HG03575 (cell line): ENCODE results near the gene SHE.
"Not testable (repeated sequence)": the region's sequence is repeated elsewhere in the genome, so short reads cannot be mapped to it uniquely, and the experiment has no call there.

Source experiments
- ATAC-seq: cut with Tn5 transposase; IDR thresholded peaks from one replicate; pipeline ENCODE4 v1.9.1; 2021; ENCODE audit not compliant: unreplicated experiment, insufficient number of reproducible peaks, low FRiP score; ENCODE audit errors: extremely low read depth

The SHE gene

DNA sequence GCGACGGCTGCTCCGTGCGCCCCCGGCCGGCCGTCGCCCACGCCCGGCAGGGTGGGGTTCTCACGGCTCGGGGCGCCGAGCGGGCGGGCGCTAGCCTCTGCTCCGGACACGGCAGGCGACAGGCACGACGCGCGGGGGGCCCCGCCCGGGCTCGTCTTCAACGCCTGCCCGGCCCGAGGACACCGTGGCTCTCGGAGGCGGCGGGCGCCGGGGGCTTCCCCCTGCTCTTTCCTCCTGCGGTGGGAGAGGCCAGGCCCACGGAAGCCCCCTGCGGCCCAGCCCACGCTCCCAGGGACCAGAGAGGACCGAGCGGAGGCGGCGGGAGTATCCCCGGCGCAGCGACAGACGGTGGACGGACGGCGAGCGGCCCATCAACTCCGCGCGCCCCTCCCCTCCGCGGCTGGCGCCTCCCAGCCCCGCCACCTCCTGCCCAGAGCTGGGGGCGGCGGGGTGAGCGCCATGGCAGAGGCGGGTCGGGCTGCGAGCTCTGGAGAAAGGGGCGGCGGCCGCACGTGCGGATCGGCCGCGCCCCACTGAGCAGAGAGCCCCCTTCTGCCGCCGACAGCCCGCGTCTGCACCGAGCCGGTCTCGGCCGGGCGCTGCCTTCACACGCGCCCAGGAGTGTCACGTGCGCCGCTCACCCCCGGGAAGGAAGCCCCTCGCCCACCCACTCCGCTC is at the start of gene SHE, which contains the start of gene TDRD10:
Gene SHE (minus strand): TSS at position 347 of the 678 bp plus-strand sequence. CDS start 386 bp downstream, outside the sequence.
Gene TDRD10 (plus strand): TSS at position 154 of the 678 bp plus-strand sequence. CDS start 4,685 bp downstream, outside the sequence.
- ATAC-seq: no peak

DNA sequence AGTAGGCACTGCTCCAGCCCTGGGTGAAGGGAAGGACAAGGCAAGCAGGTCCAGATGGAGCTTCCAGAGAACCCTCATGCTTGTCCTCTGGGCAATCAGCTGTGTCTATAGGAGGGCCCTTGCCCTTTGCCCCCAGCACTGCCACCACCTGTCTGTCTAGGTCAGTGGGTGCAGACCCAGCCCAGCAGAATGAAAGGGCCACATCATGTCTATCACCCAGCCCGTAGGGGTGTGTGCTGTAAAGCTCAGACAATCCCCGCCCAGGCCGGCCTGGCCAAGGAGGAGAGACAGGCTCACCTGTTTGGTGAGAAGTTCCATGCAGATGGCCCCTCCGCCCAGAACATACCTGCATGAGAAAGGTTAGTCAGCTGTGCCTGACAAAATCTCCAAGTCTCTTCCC is 49.3 kb upstream of the SHE start:
- ATAC-seq: no peak

DNA sequence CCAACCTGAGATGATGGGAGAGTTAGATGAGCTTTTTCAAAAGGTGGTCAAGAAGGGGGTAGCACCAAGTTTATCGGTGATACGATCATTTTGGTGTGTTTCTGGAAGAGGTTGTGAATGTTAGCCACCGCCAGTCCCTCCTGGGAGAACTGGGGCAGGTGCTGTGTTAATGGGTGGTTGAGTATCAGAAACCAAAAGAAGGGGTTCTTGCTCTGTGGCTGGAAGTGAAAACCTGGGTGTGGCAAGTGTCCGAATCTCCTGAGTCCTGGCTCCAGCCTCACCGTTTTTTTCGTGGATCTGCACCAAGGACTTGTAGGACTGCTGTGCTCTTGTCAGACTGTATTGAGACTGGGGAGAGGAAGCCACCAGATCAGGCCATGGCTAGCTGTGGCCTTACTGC is 48.4 kb upstream of the SHE start:
- no peak for ATAC-seq

DNA sequence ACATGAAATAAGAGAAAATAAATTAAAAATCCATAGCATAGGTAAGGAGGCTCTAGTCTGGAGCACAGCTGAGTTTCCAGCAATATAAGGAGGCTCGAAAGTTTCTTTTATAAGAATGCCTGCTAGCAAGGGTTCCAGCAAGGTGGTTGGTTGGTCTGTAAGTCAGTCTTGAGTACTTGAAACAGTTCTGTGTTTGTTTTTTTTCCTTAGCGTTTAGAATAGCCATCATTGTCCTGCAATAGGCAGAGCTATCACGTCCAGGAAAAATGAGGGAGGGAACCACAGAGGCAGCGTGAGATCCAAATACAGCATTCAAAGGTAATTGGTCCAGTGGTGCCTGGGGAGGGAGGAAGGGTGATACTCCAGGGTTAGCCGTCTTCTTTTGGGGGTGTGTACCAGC is 47.9 kb upstream of the SHE start:
- no peak for ATAC-seq

DNA sequence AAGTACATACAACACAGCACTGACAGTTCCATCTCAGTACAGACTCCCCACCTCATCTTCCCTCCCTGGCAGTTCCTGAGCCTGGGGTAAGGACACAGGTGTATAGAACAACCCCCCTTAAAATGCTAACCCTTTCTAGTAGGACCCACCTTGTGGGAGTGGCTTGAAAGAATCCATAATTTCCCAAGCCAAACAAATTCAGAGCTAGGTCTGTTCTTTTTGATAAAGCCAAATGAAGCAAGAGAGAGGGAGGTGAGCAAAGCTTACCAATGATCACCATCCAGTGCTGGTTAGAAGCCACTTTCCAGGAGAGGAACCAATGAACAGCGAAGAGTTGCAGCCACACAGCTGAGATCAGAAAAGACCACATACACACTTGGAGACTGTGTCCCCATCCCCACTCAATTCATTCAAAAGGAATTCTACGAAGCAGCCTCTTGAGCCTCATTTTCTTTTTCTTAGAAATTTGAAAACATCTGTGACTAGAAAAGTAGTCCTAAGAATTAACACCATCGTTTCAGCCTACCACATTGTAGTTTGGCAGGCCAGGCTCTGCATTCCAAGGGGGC is 47.1 kb upstream of the SHE start:
- no peak for ATAC-seq

DNA sequence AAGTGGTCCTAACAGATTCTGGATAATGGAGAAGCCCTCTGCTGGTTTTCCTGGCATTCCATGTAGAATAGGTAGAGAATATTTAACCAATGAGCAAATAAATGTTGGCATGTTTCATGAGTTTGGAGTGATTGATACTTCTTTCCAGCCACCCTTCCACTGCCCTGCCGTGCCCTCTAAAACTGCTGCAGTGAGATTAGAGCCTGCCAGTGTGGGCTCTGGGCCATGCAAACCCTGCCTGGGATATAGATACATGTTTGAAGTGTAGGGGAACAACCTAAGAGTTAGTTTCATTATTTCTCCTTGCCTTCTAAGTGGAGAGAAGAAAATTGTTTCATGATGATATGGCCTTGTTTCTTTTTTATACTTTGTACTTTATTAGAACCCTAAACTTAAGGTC is 45.8 kb upstream of the SHE start:
- no peak for ATAC-seq

DNA sequence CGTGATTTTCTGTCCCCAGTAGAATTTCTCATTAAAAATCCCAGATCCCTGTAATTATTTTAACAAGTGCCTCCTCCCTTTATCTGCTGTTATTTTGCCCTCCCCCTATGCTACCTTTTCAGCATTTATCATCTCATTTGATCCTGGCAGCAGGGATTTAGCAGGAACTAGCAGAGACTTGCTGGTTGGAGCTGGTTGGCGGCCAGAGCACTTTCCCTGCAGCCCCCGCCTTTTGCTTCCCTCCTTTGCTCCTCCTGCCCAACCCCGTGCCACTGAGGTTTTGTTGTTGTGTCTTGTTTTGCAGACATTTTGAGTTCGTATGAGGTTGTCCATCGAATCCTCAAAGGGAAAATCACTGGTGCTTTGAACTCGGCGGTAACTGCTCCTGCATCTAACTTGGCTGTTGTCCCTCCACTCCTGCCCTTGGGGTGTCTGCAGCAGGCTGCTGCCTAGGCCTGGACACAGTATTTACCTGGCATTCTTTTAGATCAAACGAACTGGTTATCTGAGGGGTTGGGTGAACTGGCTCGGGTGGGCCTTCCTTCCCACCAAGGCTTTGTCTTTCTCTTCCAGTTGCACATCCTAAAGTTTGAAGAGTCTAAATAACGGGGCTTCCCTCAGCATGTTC is 45.0 kb upstream of the SHE start:
- no peak for ATAC-seq

DNA sequence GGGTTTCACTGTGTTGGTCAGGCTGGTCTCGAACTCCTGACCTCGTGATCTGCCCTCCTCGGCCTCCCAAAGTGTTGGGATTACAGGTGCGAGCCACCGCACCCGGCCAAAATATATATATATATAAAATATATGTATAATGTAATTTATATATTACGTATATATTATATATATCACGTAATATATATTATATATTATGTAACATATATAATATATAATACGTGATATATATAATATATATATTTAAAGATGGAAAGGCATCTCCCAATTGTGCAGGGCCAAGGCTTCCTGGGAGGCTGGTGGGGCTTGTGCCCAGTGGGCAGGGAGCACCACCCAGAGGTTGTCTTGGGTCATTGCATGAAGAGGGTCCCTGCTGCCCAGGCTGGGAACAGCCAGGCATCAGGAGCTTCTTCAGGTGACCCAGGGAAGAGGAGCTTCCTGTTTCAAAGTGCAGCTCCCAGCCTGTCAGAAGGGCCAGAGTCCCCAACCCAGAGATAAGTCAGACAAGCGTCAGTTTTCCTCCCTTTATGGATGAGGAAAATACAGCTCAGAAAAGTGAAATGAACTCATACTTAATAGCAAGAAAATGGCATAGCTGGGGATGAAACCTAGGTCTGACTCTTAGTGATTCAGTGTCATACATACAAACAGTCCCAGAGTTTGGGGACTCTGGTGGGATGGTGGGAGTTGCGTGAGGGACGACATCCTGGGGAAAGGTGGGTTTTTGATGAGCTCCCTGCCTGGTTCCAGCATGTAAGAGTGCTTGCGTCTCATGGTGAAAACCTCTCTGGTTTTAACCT is 44.3 kb upstream of the SHE start:
- no peak for ATAC-seq

DNA sequence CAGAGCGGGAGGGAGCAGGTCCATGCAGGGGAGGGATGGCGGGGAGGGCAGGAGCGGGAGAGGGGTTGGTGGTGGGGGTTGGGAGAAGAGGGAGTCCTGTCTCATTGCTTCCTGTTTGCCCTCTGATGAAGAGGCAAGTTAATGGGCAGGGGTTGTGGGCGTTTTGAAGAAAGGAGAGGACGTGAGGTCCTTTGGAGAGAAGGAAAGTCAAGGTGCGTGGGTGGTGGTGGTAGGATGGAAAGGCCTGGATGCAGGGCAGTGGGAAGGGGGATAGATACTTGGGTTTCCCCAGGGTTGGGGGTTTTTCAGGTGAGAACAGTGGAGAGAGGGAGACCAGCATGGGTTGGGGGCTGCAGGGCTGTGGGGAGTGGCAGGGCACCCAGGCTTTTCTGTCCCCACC is 39.0 kb upstream of the SHE start:
- no peak for ATAC-seq

DNA sequence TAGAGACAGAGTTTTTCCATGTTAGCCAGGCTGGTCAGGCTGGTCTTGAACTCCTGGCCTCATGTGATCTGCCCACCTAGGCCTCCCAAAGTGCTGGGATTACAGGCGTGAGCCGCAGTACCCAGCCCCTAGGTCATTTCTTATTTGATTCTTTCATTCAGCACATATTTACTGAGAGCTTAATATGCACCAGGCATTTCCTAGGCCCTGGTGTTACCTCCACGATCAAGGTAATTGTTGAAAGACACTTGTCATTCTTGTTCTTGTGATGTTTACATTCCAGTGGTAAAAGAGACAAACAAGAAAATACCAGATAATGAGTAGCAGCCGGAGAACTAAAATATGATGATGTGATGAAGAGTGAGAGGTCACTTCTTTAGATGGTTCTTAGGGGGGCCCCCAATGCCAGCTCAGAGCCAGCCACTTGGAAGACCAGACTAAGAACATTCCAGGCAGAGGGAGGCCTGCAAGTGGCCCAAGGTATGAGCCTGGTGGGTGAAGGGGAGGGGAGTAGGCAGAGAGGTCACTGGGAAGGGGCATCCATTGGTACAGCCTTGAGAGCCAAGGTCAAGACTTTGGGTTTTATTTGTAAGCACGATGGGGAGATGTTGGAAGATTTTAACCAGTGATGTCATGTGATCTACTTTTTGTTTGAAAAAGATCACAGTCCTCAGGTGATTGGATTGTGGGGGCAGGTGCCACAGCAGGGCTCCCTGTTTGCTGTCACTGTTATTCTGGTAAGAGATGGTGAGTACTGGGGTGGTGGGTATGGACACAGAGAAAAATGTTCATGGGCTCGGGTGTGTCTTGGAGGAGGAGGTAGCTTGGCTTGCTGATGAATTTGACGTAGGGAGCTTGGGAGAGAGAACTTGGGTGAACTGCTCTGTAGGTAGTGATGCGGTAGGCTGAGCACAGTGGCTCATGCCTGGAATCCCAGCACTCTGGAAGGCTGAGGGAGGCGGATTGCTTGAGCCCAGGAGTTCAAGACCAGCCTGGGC is 37.6 kb upstream of the SHE start:
- ATAC-seq: no peak

DNA sequence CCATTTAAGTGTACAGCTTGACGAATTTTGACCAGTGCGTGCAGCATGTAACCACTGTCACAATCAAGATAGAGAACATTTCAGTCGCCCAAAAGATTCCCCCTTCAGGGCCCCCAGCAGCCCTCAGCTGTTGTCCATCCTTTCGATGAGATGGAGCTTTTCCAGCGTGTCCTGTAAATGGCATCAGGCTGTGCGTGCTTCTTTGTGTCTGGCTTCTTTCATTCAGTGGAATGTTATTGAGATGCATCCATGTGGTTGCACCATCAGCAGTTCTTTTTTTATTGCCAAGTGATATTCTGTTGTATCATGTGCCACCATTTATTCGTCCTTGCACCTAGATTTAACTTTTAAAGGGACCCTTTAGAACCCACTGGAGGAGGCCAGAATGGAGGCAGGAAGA is 34.4 kb upstream of the SHE start:
- ATAC-seq: no peak

DNA sequence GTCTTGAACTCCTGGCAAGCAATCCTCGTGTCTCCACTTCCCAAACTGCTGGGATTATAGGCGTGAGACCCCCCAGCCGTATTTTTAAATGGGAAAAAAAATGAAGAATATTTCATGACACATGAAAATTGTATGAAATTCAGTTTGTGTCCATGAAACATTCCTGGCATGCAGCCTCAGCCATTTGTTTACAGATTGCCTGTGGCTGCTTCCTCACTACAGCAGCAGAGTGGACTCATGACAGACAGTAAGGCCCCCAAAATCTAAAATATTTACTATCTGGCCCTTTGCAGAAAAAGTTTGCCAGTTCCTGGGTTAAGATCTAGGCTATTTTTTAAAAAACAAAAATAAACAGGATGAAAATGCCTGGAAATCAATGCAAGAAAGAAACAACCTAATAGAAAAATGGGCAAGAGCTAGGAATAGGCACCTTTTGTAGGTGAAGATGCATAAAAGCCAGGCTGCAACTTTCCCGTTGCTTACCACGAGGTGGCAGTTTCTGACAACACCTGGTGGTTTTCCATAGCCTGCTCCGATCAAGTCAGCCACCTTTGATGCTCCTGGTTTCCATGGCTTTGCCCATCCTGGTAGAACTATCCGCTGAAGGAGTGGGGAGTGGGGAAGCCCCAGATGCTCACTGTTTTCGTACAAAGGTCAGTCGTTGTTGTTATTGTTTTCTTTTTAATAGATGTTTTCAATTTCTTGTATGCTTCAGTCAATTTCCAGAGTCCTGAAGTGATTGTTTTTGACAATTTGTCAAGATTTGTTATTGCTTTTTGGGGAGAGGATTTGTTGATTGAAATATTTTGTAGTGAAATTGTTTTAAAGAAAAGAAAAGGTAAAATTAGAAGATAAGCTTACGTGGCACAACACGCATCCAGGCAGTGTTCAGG is 32.0 kb upstream of the SHE start:
- ATAC-seq: no peak

DNA sequence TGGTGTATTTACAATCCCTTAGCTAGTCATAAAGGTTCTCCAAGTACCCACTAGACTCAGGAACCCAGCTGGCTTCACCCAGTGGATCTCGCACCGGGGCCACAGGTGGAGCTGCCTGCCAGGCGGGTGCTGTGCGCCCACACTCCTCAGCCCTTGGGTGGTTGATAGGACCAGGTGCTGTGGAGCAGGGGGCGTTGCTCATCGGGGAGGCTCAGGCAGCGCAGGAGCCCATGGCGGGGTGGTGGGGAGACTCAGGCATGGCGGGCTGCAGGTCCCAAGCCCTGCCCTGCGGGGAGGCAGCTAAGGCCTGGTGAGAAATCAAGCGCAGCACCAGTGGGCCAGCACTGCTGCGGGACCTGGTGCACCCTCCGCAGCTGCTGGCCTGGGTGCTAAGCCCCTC is 29.7 kb upstream of the SHE start:
- not testable (repeated sequence) for ATAC-seq

DNA sequence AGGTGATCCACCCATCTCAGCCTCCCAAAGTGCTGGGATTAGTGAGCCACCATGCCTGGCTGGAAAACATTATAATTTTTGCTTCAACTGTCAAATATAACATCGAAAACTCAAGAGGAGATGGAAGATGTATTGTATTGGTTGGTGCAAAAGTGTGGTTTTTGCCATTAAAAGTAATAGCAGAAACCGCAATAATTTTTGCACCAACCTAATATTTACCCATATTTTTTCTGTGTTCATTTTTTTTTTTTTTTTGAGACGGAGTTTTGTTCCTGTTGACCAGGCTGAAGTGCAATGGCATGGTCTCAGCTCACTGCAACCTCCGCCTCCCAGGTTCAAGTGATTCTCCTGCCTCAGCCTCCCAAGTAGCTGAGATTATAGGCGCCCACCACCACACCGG is 27.1 kb upstream of the SHE start:
- no peak for ATAC-seq

DNA sequence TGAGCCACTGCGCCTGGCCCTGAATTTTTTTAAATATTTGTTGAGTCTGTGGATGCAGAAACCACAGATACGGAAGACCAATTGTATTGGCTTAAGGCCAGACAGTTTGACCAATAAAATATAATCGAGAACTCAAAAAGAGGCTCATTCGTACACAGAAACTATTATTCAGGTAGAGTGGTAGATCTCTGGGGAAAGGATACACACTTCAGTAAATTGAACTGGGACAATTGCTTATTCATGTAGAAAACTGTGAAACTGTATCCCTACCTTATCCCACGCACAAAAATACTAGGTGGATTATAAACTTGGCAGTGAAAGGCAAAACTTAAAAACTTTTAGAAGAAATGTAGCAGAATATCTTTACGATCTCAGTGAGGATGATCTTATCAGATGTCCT is 25.0 kb upstream of the SHE start:
- no peak for ATAC-seq

DNA sequence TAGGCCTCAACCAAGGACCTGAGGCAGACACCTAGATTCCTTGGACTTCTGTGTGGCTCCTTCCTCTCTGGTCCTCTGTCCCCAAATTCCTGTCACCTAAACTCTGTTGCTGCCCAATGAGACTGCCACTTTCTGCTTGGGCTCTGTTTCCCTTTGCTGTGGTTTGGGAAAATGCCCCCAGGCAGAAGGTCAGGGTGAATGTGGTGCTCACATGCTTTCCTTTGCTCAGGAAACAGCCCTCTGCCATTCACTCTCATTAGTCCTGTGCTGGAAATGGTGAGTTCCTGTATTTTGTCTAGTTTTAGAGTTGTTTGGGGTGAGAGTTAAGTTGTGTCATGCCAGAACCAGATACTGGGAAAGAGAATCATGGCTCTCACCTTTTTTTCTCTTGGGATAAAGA is 22.7 kb upstream of the SHE start:
- ATAC-seq: no peak

DNA sequence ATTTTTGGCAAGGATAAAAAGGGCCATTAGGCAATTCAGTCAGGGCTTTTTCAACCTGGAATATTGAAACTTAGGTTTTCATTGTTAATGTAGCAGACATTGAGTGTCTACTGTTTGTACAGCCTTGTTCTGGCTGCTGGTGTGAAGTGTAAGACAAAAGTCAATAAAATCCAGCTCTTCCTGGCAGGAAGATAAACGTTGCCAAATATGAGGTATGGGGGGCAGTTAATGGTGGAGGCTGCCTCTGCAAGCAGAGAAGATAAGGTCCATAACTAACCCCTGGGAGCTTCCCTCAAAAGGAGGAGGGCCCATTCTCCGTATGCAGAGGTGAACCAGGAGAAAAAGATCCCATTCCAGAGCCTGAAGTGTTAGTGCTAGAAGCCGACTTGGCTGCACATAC is 19.5 kb upstream of the SHE start:
- ATAC-seq: no peak

DNA sequence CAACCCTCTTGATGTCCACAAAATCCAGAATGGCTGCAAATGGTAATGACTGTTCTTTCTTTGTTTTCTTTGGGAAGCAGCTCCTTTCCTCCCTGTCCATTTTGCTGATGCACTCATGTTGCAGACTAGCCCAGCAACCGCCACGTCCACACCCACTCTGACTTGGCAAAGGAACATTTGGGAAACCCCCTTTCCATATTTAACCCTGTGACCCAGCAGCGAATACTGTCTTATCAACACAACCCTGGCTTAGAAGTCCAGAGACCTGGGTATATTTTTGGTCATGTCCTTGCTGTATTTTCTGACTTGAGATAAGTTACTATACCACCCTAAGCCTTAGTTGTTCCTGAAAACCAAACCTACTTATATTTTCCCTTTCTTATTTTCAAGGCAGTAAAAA is 18.1 kb upstream of the SHE start:
- no peak for ATAC-seq
